Eye (tissue), 1 donor: ENCODE measurements around the gene RPLP2.
A peak's percentile ranks its signal among the peaks of the same experiment; 100 is the strongest.

Experiments
- DNase-seq: peaks from one replicate; pipeline ENCODE4 v3.0.0-alpha.2; 2015

The RPLP2 gene

GRCh38 chr11:837990-838307 is 28.2 kb downstream of the RPLP2 start:
- no peak for DNase-seq

GRCh38 chr11:838441-839279 is 28.9 kb downstream of the RPLP2 start:
- DNase-seq, result peak; percentile 29

- no peak for DNase-seq
Observed at GRCh38 chr11:839280-839623, 29.5 kb downstream of the RPLP2 start.

- DNase-seq, result no peak
Observed at GRCh38 chr11:839875-840617, 30.3 kb downstream of the RPLP2 start.

- no peak for DNase-seq
Observed at GRCh38 chr11:841981-842369, 32.2 kb downstream of the RPLP2 start.

GRCh38 chr11:842370-843002 is 32.7 kb downstream of the RPLP2 start, which contains the start of the genes POLR2L and TSPAN4:
POLR2L (minus strand) TSS chr11:842529; CDS start chr11:842508, 21 bp downstream.
TSPAN4 (plus strand) TSS chr11:842852; CDS start chr11:850305, 7,453 bp downstream.
- DNase-seq, result peak; percentile 96

GRCh38 chr11:843086-843734 is 33.4 kb downstream of the RPLP2 start:
- DNase-seq, result peak; percentile 51

GRCh38 chr11:843818-844692 is 34.3 kb downstream of the RPLP2 start:
- DNase-seq, result peak; percentile 92

GRCh38 chr11:844693-845644 is 35.2 kb downstream of the RPLP2 start:
- peak; percentile 92 for DNase-seq

- no peak for DNase-seq
Observed at GRCh38 chr11:845872-846495, 36.2 kb downstream of the RPLP2 start.

- no peak for DNase-seq
Observed at GRCh38 chr11:846496-847098, 36.8 kb downstream of the RPLP2 start.

GRCh38 chr11:847876-848275 is 38.1 kb downstream of the RPLP2 start:
- no peak for DNase-seq

GRCh38 chr11:848380-848931 is 38.7 kb downstream of the RPLP2 start:
- DNase-seq, result no peak

GRCh38 chr11:849104-849824 is 39.5 kb downstream of the RPLP2 start:
- DNase-seq, result peak; percentile 85

- no peak for DNase-seq
Observed at GRCh38 chr11:849951-850774, 40.4 kb downstream of the RPLP2 start.

GRCh38 chr11:850775-851763 is 41.3 kb downstream of the RPLP2 start:
- DNase-seq, result no peak

- DNase-seq, result no peak
Observed at GRCh38 chr11:852762-853161, 43.0 kb downstream of the RPLP2 start.
